Neural cell (in vitro differentiated cells): ENCODE data around the gene STPG4. TPM values are rescaled to one million over a fixed set of nuclear protein-coding genes. Genes with fewer than 3 reads are reported as not detected.

Experiments used
- H2AFZ ChIP-seq: fragments of 200-600, 300-800 bp; sonication (generic), shearing (Covaris generic); 2 replicates; pipeline ENCODE4 v1.6.0; 2014; ENCODE audit warnings: low read depth, mild to moderate bottlenecking, antibody characterized with exemption, low read length, moderate library complexity
- H3F3A ChIP-seq: fragments of 200-600 bp; shearing (Covaris generic); 2 replicates; pipeline ENCODE4 v1.6.1; 2016; ENCODE audit warnings: mild to moderate bottlenecking, moderate library complexity, mixed read lengths, antibody characterized with exemption, low read length; ENCODE audit not compliant: insufficient read depth, poor library complexity, severe bottlenecking
- H3K27ac ChIP-seq: fragments of 200-600, 300-800 bp; sonication (generic), shearing (Covaris generic); 2 replicates; pipeline ENCODE4 v1.5.1; 2014; ENCODE audit warnings: mild to moderate bottlenecking, low read length, moderate library complexity
- H3K27me3 ChIP-seq: fragments of 300-800, 200-600 bp; sonication (generic), shearing (Covaris generic); 2 replicates; pipeline ENCODE4 v1.6.0; 2014; ENCODE audit warnings: mild to moderate bottlenecking, low read depth, low read length, moderate library complexity; ENCODE audit not compliant: insufficient read depth
- H3K36me3 ChIP-seq: fragments of 300-800, 200-600 bp; sonication (generic), shearing (Covaris generic); 2 replicates; pipeline ENCODE4 v1.5.1; 2014; ENCODE audit warnings: mild to moderate bottlenecking, antibody characterized with exemption, low read length, moderate library complexity; ENCODE audit not compliant: insufficient read depth
- H3K4me2 ChIP-seq: fragments of 300-800, 200-600 bp; sonication (generic), shearing (Covaris generic); 2 replicates; pipeline ENCODE4 v1.6.0; 2014; ENCODE audit warnings: mild to moderate bottlenecking, low read length
- H3K4me3 ChIP-seq: fragments of 300-800, 200-600 bp; sonication (generic), shearing (Covaris generic); 2 replicates; pipeline ENCODE4 v1.5.1; 2014; ENCODE audit warnings: mild to moderate bottlenecking, low read length, moderate library complexity
- H3K79me2 ChIP-seq: fragments of 200-600 bp; shearing (Covaris generic); replicated peaks from 2 replicates; pipeline ENCODE4 v1.6.0; 2014; ENCODE audit warnings: mild to moderate bottlenecking, low read length, moderate library complexity; ENCODE audit not compliant: insufficient read depth
- H3K9ac ChIP-seq: fragments of 300-800, 200-600 bp; sonication (generic), shearing (Covaris generic); 2 replicates; pipeline ENCODE4 v1.6.1; 2016; ENCODE audit warnings: mild to moderate bottlenecking, low read length, mixed read lengths
- H3K9me2 ChIP-seq: fragments of 200-600 bp; shearing (Covaris generic); 2 replicates; pipeline ENCODE4 v1.6.1; 2016; ENCODE audit warnings: mild to moderate bottlenecking, low read length, mixed read lengths; ENCODE audit not compliant: insufficient read depth
- H3K9me3 ChIP-seq: fragments of 200-600, 300-800 bp; sonication (generic), shearing (Covaris generic); 2 replicates; pipeline ENCODE4 v1.6.1; 2016; ENCODE audit warnings: mild to moderate bottlenecking, mixed run types, low read length, moderate library complexity, mixed read lengths
- H4K20me1 ChIP-seq: fragments of 200-600 bp; shearing (Covaris generic); 2 replicates; pipeline ENCODE4 v1.6.1; 2016; ENCODE audit warnings: mild to moderate bottlenecking, mixed run types; ENCODE audit not compliant: insufficient read depth
- EP300 ChIP-seq: fragments of 450-650 bp; conservative IDR thresholded peaks from 2 replicates; pipeline ENCODE4 v1.6.1; 2014; ENCODE audit warnings: antibody characterized with exemption, mild to moderate bottlenecking, moderate library complexity; ENCODE audit not compliant: poor library complexity, severe bottlenecking
- EZH2 ChIP-seq: fragments of 200-600, 300-800 bp; shearing (Covaris generic), sonication (generic); IDR thresholded peaks from 2 replicates; pipeline ENCODE4 v1.6.1; 2014; ENCODE audit warnings: antibody characterized with exemption, low read length, borderline replicate concordance, mild to moderate bottlenecking; ENCODE audit not compliant: insufficient read depth, poor library complexity, severe bottlenecking
- MXI1 ChIP-seq: fragments of 450-650 bp; conservative IDR thresholded peaks from 2 replicates; pipeline ENCODE4 v1.6.1; 2014; ENCODE audit warnings: antibody characterized with exemption, mild to moderate bottlenecking; ENCODE audit not compliant: poor library complexity, severe bottlenecking
- POLR2AphosphoS5 ChIP-seq: IDR thresholded peaks from 2 replicates; pipeline ENCODE4 v1.6.1; 2012
- RAD21 ChIP-seq: fragments of 450-650 bp; conservative IDR thresholded peaks from 2 replicates; pipeline ENCODE4 v1.6.1; 2014; ENCODE audit warnings: antibody characterized with exemption, mild to moderate bottlenecking, moderate library complexity
- SMC3 ChIP-seq: fragments of 450-650 bp; conservative IDR thresholded peaks from 2 replicates; pipeline ENCODE4 v1.6.1; 2014; ENCODE audit warnings: antibody characterized with exemption, mild to moderate bottlenecking, moderate library complexity; ENCODE audit not compliant: poor library complexity
- TAF1 ChIP-seq: IDR thresholded peaks from 2 replicates; pipeline ENCODE4 v1.6.1; 2012; ENCODE audit warnings: low read depth
- polyA plus RNA-seq: library from polyadenylated mRNA; depleted of rRNA; stranded (reverse); fragments of >200 nt; gene quantifications from 2 replicates; pipeline ENCODE4 v1.2.3, GENCODE V29; 2014
- TF ChIP-seq, protein P1 (sequence below): IDR thresholded peaks from 2 replicates; pipeline ENCODE4 v1.6.1; 2012; ENCODE audit warnings: borderline replicate concordance
- TF ChIP-seq, protein P2 (sequence below): fragments of 450-650 bp; IDR thresholded peaks from 2 replicates; pipeline ENCODE4 v1.5.1; 2014; ENCODE audit warnings: antibody characterized with exemption, mild to moderate bottlenecking, moderate library complexity; ENCODE audit not compliant: poor library complexity, severe bottlenecking

The STPG4 gene
- polyA plus RNA-seq, 1 donor from 2014 or later, result not detected

DNA sequence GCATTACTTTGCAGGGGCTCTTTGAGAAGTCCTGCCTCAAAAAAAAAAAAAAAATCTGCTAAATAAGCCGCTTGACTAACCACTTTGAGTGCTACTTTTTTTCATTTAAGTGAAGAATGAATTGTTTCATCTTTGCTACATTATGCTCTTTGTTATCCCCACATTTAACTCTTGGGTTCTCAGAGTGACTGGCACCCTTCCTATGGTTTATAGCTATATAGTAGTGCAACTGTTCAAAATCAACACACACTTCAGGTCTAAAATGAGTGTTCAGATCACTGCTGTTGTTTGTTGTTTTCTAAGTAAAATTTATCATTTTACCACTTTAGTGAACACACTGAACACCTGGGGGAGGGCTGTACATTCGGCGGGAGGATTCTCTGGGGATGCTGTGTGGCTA lies 13.6 kb downstream of the STPG4 start:
- no peaks in the 10 kb centered on the region for H4K20me1 ChIP-seq
- no peaks in the 10 kb centered on the region for H3K27me3 ChIP-seq
- no peaks in the 10 kb centered on the region for H3K9me2 ChIP-seq
- H3F3A ChIP-seq, result no peaks in the 10 kb centered on the region
- no peaks in the 10 kb centered on the region for H3K9me3 ChIP-seq
- no peak overlapping the region for H2AFZ ChIP-seq
- H3K36me3 ChIP-seq, result no peaks in the 10 kb centered on the region
- H3K4me3 ChIP-seq, result no peak overlapping the region
- TF ChIP-seq MXI1, result no peak
- TF ChIP-seq, protein P1, sequence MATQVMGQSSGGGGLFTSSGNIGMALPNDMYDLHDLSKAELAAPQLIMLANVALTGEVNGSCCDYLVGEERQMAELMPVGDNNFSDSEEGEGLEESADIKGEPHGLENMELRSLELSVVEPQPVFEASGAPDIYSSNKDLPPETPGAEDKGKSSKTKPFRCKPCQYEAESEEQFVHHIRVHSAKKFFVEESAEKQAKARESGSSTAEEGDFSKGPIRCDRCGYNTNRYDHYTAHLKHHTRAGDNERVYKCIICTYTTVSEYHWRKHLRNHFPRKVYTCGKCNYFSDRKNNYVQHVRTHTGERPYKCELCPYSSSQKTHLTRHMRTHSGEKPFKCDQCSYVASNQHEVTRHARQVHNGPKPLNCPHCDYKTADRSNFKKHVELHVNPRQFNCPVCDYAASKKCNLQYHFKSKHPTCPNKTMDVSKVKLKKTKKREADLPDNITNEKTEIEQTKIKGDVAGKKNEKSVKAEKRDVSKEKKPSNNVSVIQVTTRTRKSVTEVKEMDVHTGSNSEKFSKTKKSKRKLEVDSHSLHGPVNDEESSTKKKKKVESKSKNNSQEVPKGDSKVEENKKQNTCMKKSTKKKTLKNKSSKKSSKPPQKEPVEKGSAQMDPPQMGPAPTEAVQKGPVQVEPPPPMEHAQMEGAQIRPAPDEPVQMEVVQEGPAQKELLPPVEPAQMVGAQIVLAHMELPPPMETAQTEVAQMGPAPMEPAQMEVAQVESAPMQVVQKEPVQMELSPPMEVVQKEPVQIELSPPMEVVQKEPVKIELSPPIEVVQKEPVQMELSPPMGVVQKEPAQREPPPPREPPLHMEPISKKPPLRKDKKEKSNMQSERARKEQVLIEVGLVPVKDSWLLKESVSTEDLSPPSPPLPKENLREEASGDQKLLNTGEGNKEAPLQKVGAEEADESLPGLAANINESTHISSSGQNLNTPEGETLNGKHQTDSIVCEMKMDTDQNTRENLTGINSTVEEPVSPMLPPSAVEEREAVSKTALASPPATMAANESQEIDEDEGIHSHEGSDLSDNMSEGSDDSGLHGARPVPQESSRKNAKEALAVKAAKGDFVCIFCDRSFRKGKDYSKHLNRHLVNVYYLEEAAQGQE, result no peak
- TF ChIP-seq TAF1, result no peak
- no peak for TF ChIP-seq EZH2
- TF ChIP-seq SMC3, result no peak
- TF ChIP-seq POLR2AphosphoS5, result no peak
- H3K27ac ChIP-seq, result no peak overlapping the region
- H3K4me2 ChIP-seq, result no peak overlapping the region
- H3K9ac ChIP-seq, result no peak overlapping the region
- H3K79me2 ChIP-seq, result no peaks in the 10 kb centered on the region

DNA sequence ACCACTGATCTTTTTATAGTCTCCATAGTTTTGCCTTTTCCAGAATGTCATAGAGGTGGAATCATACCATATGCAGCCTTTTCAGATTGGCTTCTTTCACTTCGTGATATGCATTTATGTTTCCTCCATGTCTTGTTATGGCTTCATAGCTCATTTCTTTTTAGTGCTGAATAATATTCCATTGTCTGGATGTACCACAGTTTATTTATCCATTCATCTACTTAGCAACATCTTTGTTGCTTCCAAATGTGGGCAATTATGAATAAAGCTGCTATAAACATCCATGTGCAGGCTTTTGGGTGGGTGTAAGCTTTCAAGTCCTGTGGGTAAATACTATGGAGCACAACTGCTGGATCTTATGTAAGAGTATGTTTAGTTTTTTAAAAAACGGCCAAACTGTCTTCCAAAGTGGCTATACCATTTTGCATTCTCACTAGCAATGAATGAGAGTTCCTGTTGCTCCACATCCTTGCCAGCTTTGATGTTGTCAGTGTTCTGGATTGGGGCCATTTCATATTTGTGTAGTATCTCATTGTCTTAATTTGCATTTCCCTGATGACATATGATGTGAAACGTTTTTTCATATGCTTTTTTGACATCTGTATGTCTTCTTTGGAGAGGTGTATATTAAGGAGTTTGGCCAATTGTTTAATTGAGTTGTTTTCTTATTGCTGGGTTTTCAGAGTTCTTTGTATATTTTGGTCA lies 20.6 kb downstream of the STPG4 start:
- no peaks in the 10 kb centered on the region for H3K36me3 ChIP-seq

More for the DNA sequence above, 20.6 kb downstream of the STPG4 start:
- Histone ChIP-seq H3F3A (no peaks in the 10 kb centered on the region), H3K27ac (no peak overlapping the region), H3K79me2 (no peaks in the 10 kb centered on the region), H2AFZ (no peak overlapping the region), H3K27me3 (no peaks in the 10 kb centered on the region), H3K9me3 (no peaks in the 10 kb centered on the region), H3K4me3 (no peak overlapping the region), H3K4me2 (no peak overlapping the region), H3K9ac (no peak overlapping the region), H4K20me1 (no peaks in the 10 kb centered on the region), H3K9me2 (no peaks in the 10 kb centered on the region)
- no peak for TF ChIP-seq TAF1
- TF ChIP-seq MXI1, result no peak
- TF ChIP-seq SMC3, result no peak
- TF ChIP-seq POLR2AphosphoS5, result no peak
- no peak for TF ChIP-seq RAD21
- TF ChIP-seq, protein P2, sequence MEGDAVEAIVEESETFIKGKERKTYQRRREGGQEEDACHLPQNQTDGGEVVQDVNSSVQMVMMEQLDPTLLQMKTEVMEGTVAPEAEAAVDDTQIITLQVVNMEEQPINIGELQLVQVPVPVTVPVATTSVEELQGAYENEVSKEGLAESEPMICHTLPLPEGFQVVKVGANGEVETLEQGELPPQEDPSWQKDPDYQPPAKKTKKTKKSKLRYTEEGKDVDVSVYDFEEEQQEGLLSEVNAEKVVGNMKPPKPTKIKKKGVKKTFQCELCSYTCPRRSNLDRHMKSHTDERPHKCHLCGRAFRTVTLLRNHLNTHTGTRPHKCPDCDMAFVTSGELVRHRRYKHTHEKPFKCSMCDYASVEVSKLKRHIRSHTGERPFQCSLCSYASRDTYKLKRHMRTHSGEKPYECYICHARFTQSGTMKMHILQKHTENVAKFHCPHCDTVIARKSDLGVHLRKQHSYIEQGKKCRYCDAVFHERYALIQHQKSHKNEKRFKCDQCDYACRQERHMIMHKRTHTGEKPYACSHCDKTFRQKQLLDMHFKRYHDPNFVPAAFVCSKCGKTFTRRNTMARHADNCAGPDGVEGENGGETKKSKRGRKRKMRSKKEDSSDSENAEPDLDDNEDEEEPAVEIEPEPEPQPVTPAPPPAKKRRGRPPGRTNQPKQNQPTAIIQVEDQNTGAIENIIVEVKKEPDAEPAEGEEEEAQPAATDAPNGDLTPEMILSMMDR, result no peak
- TF ChIP-seq EZH2, result no peak
- TF ChIP-seq EP300, result no peak
- TF ChIP-seq, protein P1, result no peak
